SK-N-DZ (cell line): ENCODE results near the gene C1QTNF9.
"Not testable (repeated sequence)": the region's sequence is repeated elsewhere in the genome, so short reads cannot be mapped to it uniquely, and the experiment has no call there.

Experiments
- DNase-seq: peaks from one replicate; pipeline ENCODE4 v3.0.0-alpha.2; 2015; ENCODE audit warnings: low spot score

The C1QTNF9 gene

GRCh38 chr13:24361113-24361512 lies 51.7 kb downstream of the C1QTNF9 start:
- DNase-seq: no peak

DNA sequence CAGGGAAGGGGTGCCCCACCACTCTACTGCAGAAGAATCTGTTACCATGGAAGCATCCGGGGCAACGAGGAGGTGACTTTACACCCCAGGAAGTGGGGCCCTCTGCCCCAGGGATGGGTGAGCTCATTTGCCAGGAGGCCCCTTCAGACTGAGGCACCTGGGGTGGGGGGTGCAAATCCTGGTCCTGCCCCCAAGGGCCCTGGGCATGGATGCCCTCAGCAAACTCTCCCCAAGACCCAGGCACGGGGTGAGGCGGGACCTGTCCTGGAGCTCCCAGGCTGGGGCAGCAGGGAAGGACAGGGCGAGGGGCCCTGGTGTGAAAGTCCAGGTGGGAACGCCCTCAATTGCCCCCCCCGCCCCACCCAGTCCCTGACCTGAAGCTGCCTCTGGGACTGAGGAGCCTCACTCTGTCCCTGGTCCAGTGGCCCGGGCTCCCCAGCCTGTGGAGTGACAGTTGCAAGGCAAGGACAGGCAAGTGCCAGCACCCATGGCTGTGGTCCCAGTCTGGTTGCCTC lies 52.5 kb downstream of the C1QTNF9 start:
- DNase-seq: no peak

DNA sequence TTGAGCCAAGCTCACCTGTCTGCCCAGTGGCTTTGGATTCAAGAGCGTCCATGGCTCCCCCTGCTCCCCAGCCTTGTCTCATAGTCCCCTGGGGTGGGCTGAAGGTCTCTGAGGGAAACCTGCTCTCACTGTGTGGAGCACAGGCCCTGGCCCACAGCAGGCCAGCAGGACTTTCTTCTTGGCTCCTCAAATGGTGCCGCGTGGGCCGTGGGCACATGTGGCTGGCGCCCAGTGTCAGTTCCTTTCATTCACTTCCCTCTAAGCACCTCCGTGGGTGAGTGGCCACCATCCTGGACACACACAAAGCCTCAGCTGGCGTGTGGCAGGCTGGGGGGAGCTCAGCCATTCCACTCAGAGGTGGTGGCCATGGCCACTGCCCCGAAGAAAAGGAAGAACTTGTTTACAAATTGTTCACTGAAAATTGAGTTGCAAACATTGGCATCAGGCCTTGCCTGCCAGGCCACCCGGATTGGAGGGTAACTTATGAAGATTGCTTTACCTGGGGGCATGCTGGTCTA lies 53.1 kb downstream of the C1QTNF9 start:
- DNase-seq: no peak

- no peak for DNase-seq
These were observed 55.8 kb downstream of the C1QTNF9 start for GRCh38 chr13:24365191-24365590.

DNA sequence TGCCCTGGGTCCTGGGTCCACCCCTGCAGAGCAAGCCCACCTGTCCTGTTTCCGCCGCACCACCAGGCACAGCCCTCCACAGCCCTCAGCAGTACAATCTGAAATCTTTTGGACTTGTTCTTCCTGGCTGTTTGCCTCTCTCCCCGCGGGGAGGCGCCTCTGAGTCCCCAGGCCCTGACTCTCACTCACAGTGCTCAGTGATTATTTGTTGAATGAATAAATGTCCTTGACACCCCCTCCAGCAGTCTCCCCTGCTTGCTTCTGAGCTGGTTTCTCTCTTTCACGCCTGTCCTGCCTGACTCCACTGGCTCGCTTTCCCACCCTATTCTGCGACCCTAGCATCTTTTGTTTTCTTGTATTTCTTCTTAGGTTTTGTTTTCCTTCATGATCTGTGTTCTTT lies 56.9 kb downstream of the C1QTNF9 start:
- not testable (repeated sequence) for DNase-seq

DNA sequence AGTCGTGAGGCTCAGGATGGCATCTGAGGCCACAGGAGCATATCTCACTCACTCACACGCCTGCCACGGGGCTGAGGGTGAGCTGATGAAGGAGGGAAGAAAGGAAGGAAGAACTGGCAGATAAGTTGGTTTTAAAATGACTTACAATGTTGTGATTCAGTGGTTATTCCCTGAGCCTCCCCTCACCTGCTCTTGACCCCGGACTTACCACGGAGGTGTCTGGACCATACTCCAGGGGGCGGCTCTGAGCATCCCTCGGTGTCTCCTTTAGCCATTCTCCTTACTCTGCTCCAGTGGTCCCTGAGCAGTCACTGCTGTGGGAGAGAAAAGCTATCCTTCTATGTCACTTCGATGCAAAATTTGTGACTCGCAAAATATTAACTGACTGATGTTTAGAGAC lies 61.9 kb downstream of the C1QTNF9 start:
- DNase-seq: not testable (repeated sequence)
